ENCODE measurements around the gene GYG1.

The GYG1 gene

DNA sequence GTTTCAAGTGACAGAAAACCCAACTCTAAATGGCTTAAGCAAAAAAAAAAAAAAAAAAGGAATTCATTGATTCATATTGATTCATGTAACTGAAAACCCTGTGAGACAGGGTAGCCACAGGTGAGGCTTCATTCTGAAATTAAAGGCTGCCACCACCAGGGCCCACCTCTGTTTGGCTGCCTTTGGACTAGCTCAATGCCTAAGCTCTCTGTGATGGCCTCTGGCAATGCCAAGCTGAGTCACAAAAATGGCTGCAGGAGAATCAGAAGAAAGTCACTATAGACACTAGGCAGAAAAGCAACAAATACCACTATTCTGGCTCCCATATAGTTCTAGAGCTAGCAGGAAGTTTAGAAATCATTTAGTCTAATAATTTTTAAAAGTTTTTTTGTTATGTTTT is 38.2 kb upstream of the GYG1 start:
- no peak for TF ChIP-seq CTCF (conservative IDR thresholded peaks at IDR 0.05; ENCODE audit: control insufficient read depth, insufficient read depth, low read depth, low read length)
- no peak for DNase-seq (ENCODE audit: low read depth)
- no peak overlapping the region for H3K4me3 ChIP-seq (ENCODE audit: control insufficient read depth, low read depth, low read length)

GRCh38 chr3:148954981-148955380 is 36.4 kb upstream of the GYG1 start:
- no peak overlapping the region for H3K4me3 ChIP-seq (ENCODE audit: control insufficient read depth, low read depth, low read length)
- no peak for TF ChIP-seq CTCF (conservative IDR thresholded peaks at IDR 0.05; ENCODE audit: control insufficient read depth, insufficient read depth, low read depth, low read length)
- DNase-seq (ENCODE audit: low read depth): no peak

GRCh38 chr3:148955544-148956346 is 35.6 kb upstream of the GYG1 start:
- DNase-seq (ENCODE audit: low read depth): peak; percentile 93
- peak; percentile 77 for TF ChIP-seq CTCF (conservative IDR thresholded peaks at IDR 0.05; ENCODE audit: control insufficient read depth, insufficient read depth, low read depth, low read length)
- no peak overlapping the region for H3K4me3 ChIP-seq (ENCODE audit: control insufficient read depth, low read depth, low read length)

DNA sequence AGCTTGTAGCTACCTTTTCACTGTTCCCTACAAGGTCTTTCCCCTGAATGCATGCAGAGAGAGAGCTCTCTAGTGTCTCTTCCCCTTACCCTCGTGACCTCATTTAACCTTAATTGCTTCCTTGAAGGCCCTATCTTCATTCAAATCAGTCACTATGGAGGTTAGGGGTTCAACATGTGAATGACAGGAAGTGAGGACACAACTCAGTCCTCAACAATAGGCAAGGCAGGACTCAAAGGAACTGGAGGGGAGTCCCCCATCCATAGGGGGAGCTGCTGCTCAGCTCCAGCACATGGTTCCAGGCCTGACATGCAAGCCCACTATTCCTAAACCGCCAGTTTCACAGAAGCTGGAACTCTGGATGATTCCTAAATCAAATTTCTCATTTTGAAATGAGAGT is 33.8 kb upstream of the GYG1 start:
- no peak overlapping the region for H3K4me3 ChIP-seq (ENCODE audit: control insufficient read depth, low read depth, low read length)
- TF ChIP-seq CTCF (conservative IDR thresholded peaks at IDR 0.05; ENCODE audit: control insufficient read depth, insufficient read depth, low read depth, low read length): peak; percentile 34
- no peak for DNase-seq (ENCODE audit: low read depth)

DNA sequence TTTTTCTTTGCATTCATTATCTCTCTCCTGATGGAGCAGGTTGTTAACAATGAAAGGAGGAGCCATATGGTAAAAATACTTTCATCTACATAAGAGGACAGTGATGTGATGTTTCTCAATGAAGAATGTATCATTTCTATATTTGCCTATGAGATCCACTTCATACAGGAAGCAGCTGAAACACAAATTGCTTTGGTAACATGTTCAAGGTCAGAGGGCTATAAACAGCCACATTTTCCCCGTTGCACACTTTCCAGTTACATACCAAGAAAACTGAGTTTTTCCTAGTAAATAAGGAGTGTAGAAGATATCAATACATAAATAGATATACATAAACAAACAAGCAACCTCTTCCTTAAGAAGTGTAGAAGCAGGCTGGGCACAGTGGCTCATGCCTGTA is 32.6 kb upstream of the GYG1 start:
- no peak for DNase-seq (ENCODE audit: low read depth)
- TF ChIP-seq CTCF (conservative IDR thresholded peaks at IDR 0.05; ENCODE audit: control insufficient read depth, insufficient read depth, low read depth, low read length): no peak
- no peak overlapping the region for H3K4me3 ChIP-seq (ENCODE audit: control insufficient read depth, low read depth, low read length)

GRCh38 chr3:148962513-148962912 is 28.8 kb upstream of the GYG1 start:
- DNase-seq (ENCODE audit: low read depth): peak; percentile 86
- no peak overlapping the region for H3K4me3 ChIP-seq (ENCODE audit: control insufficient read depth, low read depth, low read length)
- peak; percentile 25 for TF ChIP-seq CTCF (conservative IDR thresholded peaks at IDR 0.05; ENCODE audit: control insufficient read depth, insufficient read depth, low read depth, low read length)

Measured in fibroblast of mammary gland (primary cell).